H9 (cell line): ENCODE data around the gene EPHB2. TPM values are rescaled to one million over a fixed set of nuclear protein-coding genes. Genes with fewer than 3 reads are reported as not detected.

Source experiments
- DNase-seq: peaks from one replicate; pipeline ENCODE4 v3.0.0-alpha.2; 2017
- H2AFZ ChIP-seq: one replicate; pipeline ENCODE4 v1.6.1; 2013; ENCODE audit warnings: mild to moderate bottlenecking, low read length, control low read depth, moderate library complexity
- H2AK5ac ChIP-seq: 2 replicates; pipeline ENCODE4 v1.6.1; 2013; ENCODE audit warnings: low read length, control low read depth, mixed read lengths; ENCODE audit not compliant: insufficient read length
- H2BK120ac ChIP-seq: one replicate; pipeline ENCODE4 v1.6.1; 2013; ENCODE audit warnings: low read depth, mild to moderate bottlenecking, low read length, control low read depth, inconsistent platforms; ENCODE audit not compliant: poor library complexity, severe bottlenecking
- H2BK12ac ChIP-seq: 2 replicates; pipeline ENCODE4 v1.6.1; 2013; ENCODE audit warnings: low read length, control low read depth, mixed read lengths, low read depth; ENCODE audit not compliant: insufficient read length
- H2BK15ac ChIP-seq: 2 replicates; pipeline ENCODE4 v1.6.1; 2013; ENCODE audit warnings: low read depth, low read length, control low read depth
- H2BK20ac ChIP-seq: one replicate; pipeline ENCODE4 v1.6.1; 2013; ENCODE audit warnings: low read depth, mild to moderate bottlenecking, low read length, control low read depth, inconsistent platforms; ENCODE audit not compliant: poor library complexity, severe bottlenecking
- H2BK5ac ChIP-seq: 2 replicates; pipeline ENCODE4 v1.6.1; 2013; ENCODE audit warnings: low read length, control low read depth, mixed read lengths; ENCODE audit not compliant: insufficient read length
- H3K14ac ChIP-seq: 2 replicates; pipeline ENCODE4 v1.6.1; 2013; ENCODE audit warnings: low read length, control low read depth; ENCODE audit not compliant: insufficient read depth
- H3K18ac ChIP-seq: 2 replicates; pipeline ENCODE4 v1.6.1; 2013; ENCODE audit warnings: low read depth, mild to moderate bottlenecking, mixed read lengths, low read length, control low read depth; ENCODE audit not compliant: insufficient read length
- H3K23ac ChIP-seq: 2 replicates; pipeline ENCODE4 v1.6.1; 2013; ENCODE audit warnings: low read length, control low read depth, mixed read lengths, low read depth; ENCODE audit not compliant: insufficient read length
- H3K23me2 ChIP-seq: 2 replicates; pipeline ENCODE4 v1.6.1; 2013; ENCODE audit warnings: low read depth, mild to moderate bottlenecking, mixed read lengths, low read length, control low read depth; ENCODE audit not compliant: insufficient read length, poor library complexity, severe bottlenecking
- H3K27ac ChIP-seq: 2 replicates; pipeline ENCODE4 v1.5.1; 2013; ENCODE audit warnings: low read length, control low read depth, mixed read lengths, low read depth; ENCODE audit not compliant: insufficient read length
- H3K27me3 ChIP-seq: 2 replicates; pipeline ENCODE4 v1.6.1; 2013; ENCODE audit warnings: low read length, control low read depth, inconsistent platforms; ENCODE audit not compliant: insufficient read depth
- H3K4ac ChIP-seq: 2 replicates; pipeline ENCODE4 v1.6.1; 2013; ENCODE audit warnings: low read depth, mild to moderate bottlenecking, control low read depth, inconsistent platforms, low read length, moderate library complexity
- H3K4me1 ChIP-seq: 2 replicates; pipeline ENCODE4 v1.6.1; 2013; ENCODE audit warnings: low read length, control low read depth, inconsistent platforms; ENCODE audit not compliant: insufficient read depth
- H3K4me2 ChIP-seq: 2 replicates; pipeline ENCODE4 v1.6.1; 2013; ENCODE audit warnings: low read length, control low read depth, mixed read lengths; ENCODE audit not compliant: insufficient read length, insufficient read depth
- H3K56ac ChIP-seq: 2 replicates; pipeline ENCODE4 v1.6.1; 2013; ENCODE audit warnings: low read depth, mild to moderate bottlenecking, mixed read lengths, low read length, control low read depth; ENCODE audit not compliant: insufficient read length
- H3K79me1 ChIP-seq: 2 replicates; pipeline ENCODE4 v1.6.1; 2013; ENCODE audit warnings: low read depth, mild to moderate bottlenecking, moderate library complexity, low read length, control low read depth, inconsistent platforms; ENCODE audit not compliant: insufficient read depth, poor library complexity, severe bottlenecking
- H3K79me2 ChIP-seq: 2 replicates; pipeline ENCODE4 v1.6.1; 2013; ENCODE audit warnings: low read length, control low read depth, inconsistent platforms; ENCODE audit not compliant: insufficient read depth
- H3K9ac ChIP-seq: 2 replicates; pipeline ENCODE4 v1.6.1; 2013; ENCODE audit warnings: low read length, control low read depth, mixed read lengths; ENCODE audit not compliant: insufficient read length; ENCODE audit errors: extremely low read depth
- H3K9me3 ChIP-seq: one replicate; pipeline ENCODE4 v1.6.1; 2013; ENCODE audit warnings: low read depth, low read length, inconsistent platforms; ENCODE audit not compliant: control insufficient read depth
- H3T11ph ChIP-seq: one replicate; pipeline ENCODE4 v1.6.1; 2013; ENCODE audit warnings: mild to moderate bottlenecking, low read length, control low read depth, inconsistent platforms
- H4K20me1 ChIP-seq: one replicate; pipeline ENCODE4 v1.6.1; 2013; ENCODE audit not compliant: control insufficient read depth, insufficient read length, insufficient read depth
- H4K5ac ChIP-seq: 2 replicates; pipeline ENCODE4 v1.6.1; 2013; ENCODE audit warnings: low read depth, mild to moderate bottlenecking, mixed read lengths, low read length, control low read depth; ENCODE audit not compliant: insufficient read length
- H4K8ac ChIP-seq: replicated peaks from 2 replicates; pipeline ENCODE4 v1.6.1; 2013; ENCODE audit warnings: low read length, control low read depth, mixed read lengths, low read depth; ENCODE audit not compliant: insufficient read length
- H4K91ac ChIP-seq: 2 replicates; pipeline ENCODE4 v1.6.1; 2013; ENCODE audit warnings: low read depth, mild to moderate bottlenecking, moderate library complexity, mixed read lengths, low read length, control low read depth; ENCODE audit not compliant: insufficient read length
- H3K27ac Mint-ChIP-seq, 3 experiments: 2 replicates in 2 of 3; 3 replicates in 1 of 3; pipeline ENCODE4 v1.8.0; 2020 to 2021; ENCODE audit warnings: mixed read lengths in 3 of 3, mild to moderate bottlenecking in 1 of 3, moderate library complexity in 1 of 3
- H3K27me3 Mint-ChIP-seq: 2 replicates; pipeline ENCODE4 v1.8.0; 2021; ENCODE audit warnings: low read depth, mild to moderate bottlenecking, moderate library complexity, mixed read lengths
- H3K36me3 Mint-ChIP-seq, 3 experiments: 2 replicates in 2 of 3; 3 replicates in 1 of 3; pipeline ENCODE4 v1.8.0; 2020 to 2021; ENCODE audit warnings: low read depth in 3 of 3, mixed read lengths in 3 of 3; ENCODE audit not compliant: insufficient read depth in 1 of 3
- H3K4me1 Mint-ChIP-seq, 2 experiments: 2 replicates each; pipeline ENCODE4 v1.8.0; 2020; ENCODE audit warnings: mixed read lengths in 2 of 2
- H3K4me3 Mint-ChIP-seq, 2 experiments: 2 replicates in 1 of 2; 3 replicates in 1 of 2; pipeline ENCODE4 v1.8.0; 2020 to 2021; ENCODE audit warnings: mild to moderate bottlenecking in 2 of 2, mixed read lengths in 2 of 2, moderate library complexity in 1 of 2
- H3K9me3 Mint-ChIP-seq, 2 experiments: 2 replicates in 1 of 2; 3 replicates in 1 of 2; pipeline ENCODE4 v1.8.0; 2020; ENCODE audit warnings: mild to moderate bottlenecking in 2 of 2, mixed read lengths in 2 of 2, moderate library complexity in 1 of 2
- WGBS: extraction: QIAGEN DNeasy Blood & Tissue Kit; methylation state at CpG from one replicate; pipeline ENCODE4 v1.1.7; 2013; ENCODE audit warnings: missing lambda C conversion rate, low lambda C conversion rate, mixed read lengths; ENCODE audit not compliant: insufficient read length; ENCODE audit errors: extremely low coverage; 5-methylcytosine and 5-hydroxymethylcytosine counted together
- total RNA-seq: library from RNA; stranded (reverse); gene quantifications from 2 replicates; pipeline ENCODE4 v1.2.1, GENCODE V29; 2021
- TF ChIP-seq, protein P1 (sequence below): fragments of 200-600 bp; sonication (generic); conservative IDR thresholded peaks from 3 replicates; pipeline ENCODE4 v1.8.0; 2021; ENCODE audit warnings: antibody characterized with exemption, mild to moderate bottlenecking

The EPHB2 gene
- total RNA-seq, 1 experiment from 2014 or later, result 9.5 TPM

DNA sequence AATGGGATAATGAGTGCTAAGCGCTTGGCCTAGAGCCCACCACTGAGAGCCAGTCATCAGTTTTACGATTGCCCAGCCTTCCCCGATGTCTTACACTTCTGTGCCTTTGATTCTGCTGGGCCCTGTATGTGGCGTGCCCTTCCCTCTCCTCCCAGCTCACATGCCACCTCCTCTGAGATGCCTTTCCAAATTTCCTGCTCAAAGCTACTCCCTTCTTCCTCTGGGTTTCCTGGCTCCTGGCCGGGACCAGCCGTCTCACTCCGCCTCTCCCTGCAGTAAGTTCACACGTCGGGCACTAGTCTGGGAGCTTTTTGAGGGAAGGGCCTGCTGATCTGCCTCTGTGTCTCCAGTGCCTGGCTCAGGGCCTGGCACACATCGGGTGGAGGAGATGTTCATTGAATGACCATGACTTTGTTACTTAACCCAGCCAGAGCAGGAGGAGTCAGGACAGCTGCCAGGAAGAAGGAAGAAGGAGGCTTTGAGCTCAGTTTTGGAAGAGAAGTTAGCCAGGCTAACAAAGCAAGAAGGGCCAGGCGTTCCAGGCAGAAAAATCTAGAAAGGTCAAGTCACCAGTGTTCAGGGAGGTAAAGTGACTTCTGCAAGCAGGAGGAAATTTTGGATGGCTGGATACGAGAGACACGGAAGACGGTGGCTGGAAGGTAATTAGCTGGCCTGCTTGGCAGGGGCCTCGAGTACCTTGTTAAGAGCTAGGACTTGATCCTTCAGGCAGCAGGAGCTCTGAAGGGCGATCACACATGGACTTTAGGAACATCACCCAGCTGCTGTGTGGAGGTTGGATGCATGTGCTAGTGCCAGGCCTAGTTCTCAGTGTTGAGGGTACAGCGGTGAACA lies 63.6 kb downstream of the EPHB2 start:
- no peaks in the 10 kb centered on the region for H3K23me2 ChIP-seq
- DNase-seq, result no peak
- no CpG with 5 or more reads among the region's 17 CpGs for WGBS
- H4K91ac ChIP-seq, result no peak overlapping the region
- TF ChIP-seq, protein P1, sequence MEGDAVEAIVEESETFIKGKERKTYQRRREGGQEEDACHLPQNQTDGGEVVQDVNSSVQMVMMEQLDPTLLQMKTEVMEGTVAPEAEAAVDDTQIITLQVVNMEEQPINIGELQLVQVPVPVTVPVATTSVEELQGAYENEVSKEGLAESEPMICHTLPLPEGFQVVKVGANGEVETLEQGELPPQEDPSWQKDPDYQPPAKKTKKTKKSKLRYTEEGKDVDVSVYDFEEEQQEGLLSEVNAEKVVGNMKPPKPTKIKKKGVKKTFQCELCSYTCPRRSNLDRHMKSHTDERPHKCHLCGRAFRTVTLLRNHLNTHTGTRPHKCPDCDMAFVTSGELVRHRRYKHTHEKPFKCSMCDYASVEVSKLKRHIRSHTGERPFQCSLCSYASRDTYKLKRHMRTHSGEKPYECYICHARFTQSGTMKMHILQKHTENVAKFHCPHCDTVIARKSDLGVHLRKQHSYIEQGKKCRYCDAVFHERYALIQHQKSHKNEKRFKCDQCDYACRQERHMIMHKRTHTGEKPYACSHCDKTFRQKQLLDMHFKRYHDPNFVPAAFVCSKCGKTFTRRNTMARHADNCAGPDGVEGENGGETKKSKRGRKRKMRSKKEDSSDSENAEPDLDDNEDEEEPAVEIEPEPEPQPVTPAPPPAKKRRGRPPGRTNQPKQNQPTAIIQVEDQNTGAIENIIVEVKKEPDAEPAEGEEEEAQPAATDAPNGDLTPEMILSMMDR, result no peak
- H2BK12ac ChIP-seq, result no peak overlapping the region
- no peak overlapping the region for H3K4me2 ChIP-seq
- no peak overlapping the region for H3K4me3 Mint-ChIP-seq
- H3K79me2 ChIP-seq, result no peaks in the 10 kb centered on the region
- H4K5ac ChIP-seq, result no peak overlapping the region
- no peaks in the 10 kb centered on the region; the same call in 1 of the 2 replicates for H3K27me3 Mint-ChIP-seq
- H2BK120ac ChIP-seq, result no peak overlapping the region
- H3T11ph ChIP-seq, result no peak overlapping the region
- no peak overlapping the region; the same call in 1 of the 2 replicates for H3K14ac ChIP-seq
- no peak overlapping the region for H2AK5ac ChIP-seq
- no peaks in the 10 kb centered on the region for H4K20me1 ChIP-seq
- H3K9me3 Mint-ChIP-seq, result no peaks in the 10 kb centered on the region
- H2BK5ac ChIP-seq, result no peak overlapping the region
- no peak overlapping the region for H2BK20ac ChIP-seq
- no peak overlapping the region for H2AFZ ChIP-seq
- no peaks in the 10 kb centered on the region; a peak in 1 of 7 replicates for H3K36me3 Mint-ChIP-seq
- H3K4ac ChIP-seq, result no peak overlapping the region
- no peak overlapping the region for H3K56ac ChIP-seq
- H4K8ac ChIP-seq, result no peak overlapping the region
- no peaks in the 10 kb centered on the region for H3K27me3 ChIP-seq
- no peak overlapping the region for H3K23ac ChIP-seq
- H3K18ac ChIP-seq, result no peak overlapping the region
- no peak overlapping the region for H3K9ac ChIP-seq
- H3K4me1 ChIP-seq, result no peaks in the 10 kb centered on the region
- peak overlapping the region in 2 of 3 experiments; percentile 2 to 21; a peak in 3 of 7 replicates for H3K27ac Mint-ChIP-seq
- H3K4me1 Mint-ChIP-seq, result peaks cover 10 to 33% of the 10 kb centered on the region in 2 experiments
- no peak overlapping the region for H3K27ac ChIP-seq
- no peaks in the 10 kb centered on the region for H3K9me3 ChIP-seq
- no peak overlapping the region for H2BK15ac ChIP-seq
- no peaks in the 10 kb centered on the region for H3K79me1 ChIP-seq
